GM23338 (cell line): ENCODE data around the gene ADAM17. TPM values are rescaled to one million over a fixed set of nuclear protein-coding genes. Genes with fewer than 3 reads are reported as not detected.

Experiments used
- CREB1 ChIP-seq: fragments of 250-450 bp; sonication (Bioruptor Pico); IDR thresholded peaks from 2 replicates; pipeline ENCODE4 v1.5.0; 2020; ENCODE audit warnings: low read depth, mild to moderate bottlenecking, moderate library complexity
- ZNF462 ChIP-seq: fragments of 250-450 bp; sonication (Bioruptor Pico); IDR thresholded peaks from 2 replicates; pipeline ENCODE4 v1.5.0; 2020; ENCODE audit warnings: mild to moderate bottlenecking, moderate library complexity
- polyA plus RNA-seq: library from polyadenylated mRNA; unstranded; fragments of >200 nt; fragmentation: Nextera tagmentation; extraction: Ambion mirVana; gene quantifications from 2 replicates; pipeline ENCODE4 v1.2.1, GENCODE V29; 2016
- total RNA-seq: library from RNA; depleted of rRNA; stranded (reverse); fragments of >200 nt; shearing (Covaris generic); gene quantifications from 2 replicates; pipeline ENCODE4 v1.2.3, GENCODE V29; 2014; rRNA removed

Gene ADAM17
- total and polyA plus RNA-seq, 2 experiments from 2014 or later = 8.3 to 23.5 TPM

GRCh38 chr2:9439536-9439935 lies 116.1 kb downstream of the ADAM17 start (continued):
- TF ChIP-seq ZNF462 (no peak), CREB1 (CRISPR knock-in tag) (no peak)

Other genes starting within 250 kb of the ADAM17 start
- gene ITGB1BP1, start 132.3 kb downstream of the ADAM17 start, total RNA-seq = 19.2 and 29.1 TPM in 2 replicates
- gene ITGB1BP1, start 132.3 kb downstream of the ADAM17 start, polyA plus RNA-seq = 47.9 and 63.5 TPM in 2 replicates
- gene CPSF3, start 132.2 kb downstream of the ADAM17 start, total RNA-seq = 105 and 123 TPM in 2 replicates
- 74.9 and 77.1 TPM in 2 replicates for gene CPSF3, start 132.2 kb downstream of the ADAM17 start, polyA plus RNA-seq
- gene IAH1, start 81.3 kb downstream of the ADAM17 start, total RNA-seq = 12.7 and 13.3 TPM in 2 replicates
- 33.7 and 35.0 TPM in 2 replicates for gene IAH1, start 81.3 kb downstream of the ADAM17 start, polyA plus RNA-seq
- 464 and 490 TPM in 2 replicates for gene YWHAQ, start 75.2 kb upstream of the ADAM17 start, total RNA-seq
- gene YWHAQ, start 75.2 kb upstream of the ADAM17 start, polyA plus RNA-seq = 248 and 295 TPM in 2 replicates